ENCODE data around the gene HSPA12B. TPM values are rescaled to one million over a fixed set of nuclear protein-coding genes. Genes with fewer than 3 reads are reported as not detected.

Gene HSPA12B
- total and polyA plus RNA-seq, 2 of the 13 experiments (the other 11 are each of a cell fraction or from before 2014, with no cell fraction given) = 0.01 TPM; not detected in 1

GRCh38 chr20:3795511-3796468 lies 63.3 kb downstream of the HSPA12B start, which contains the start of gene CDC25B:
TSS of gene CDC25B (plus strand) at chr20:3796310. CDS start at chr20:3796532, 222 bp downstream.
- ATAC-seq (peak; percentile 89), DNase-seq (ENCODE audit: low spot score) (peak; percentile 91), FAIRE-seq (peak; percentile 49)
- ChIA-PET POLR2A (interaction anchor here (0.7 to 3.1 kb wide), 7 partner anchors 9 to 905 kb away, joined by 3 to 31 read pairs (median 5); partner anchors contain the start of genes ADISSP, AP5S1, CENPB and SPEF1), CTCF (ENCODE audit: low intra/inter-chr PET ratio, low total read pairs) (interaction anchor here (1.4 kb wide), 2 partner anchors 9 to 22 kb away, joined by 3 read pairs; no protein-coding TSS in a partner anchor)
- Histone ChIP-seq H2AFZ (ENCODE audit: low read length) (peak within 1 kb of the TSS; percentile 85), H3K79me2 (ENCODE audit: insufficient read depth, low read length) (peaks cover 20% of the 10 kb centered on the region), H3K36me3 (replicated peaks in 1 of 2; ENCODE audit: control insufficient read depth in 1 of 2, insufficient read depth in 2 of 2, low read length in 2 of 2) (peaks cover 6 to 12% of the 10 kb centered on the region in 2 experiments; a peak in 4 of 5 replicates), H3K27me3 (ENCODE audit: control insufficient read depth in 1 of 2, insufficient read depth in 2 of 2, low read length in 2 of 2) (no peaks in the 10 kb centered on the region; a peak in 1 of 5 replicates), H3K27ac (ENCODE audit: extremely low read length, insufficient read depth, low read length) (peak within 1 kb of the TSS; percentile 66), H3K9me3 (ENCODE audit: low read length) (no peaks in the 10 kb centered on the region), H3K4me3 (replicated peaks in 1 of 3; ENCODE audit: insufficient read depth in 1 of 3, low read depth in 2 of 3, low read length in 3 of 3) (peak within 1 kb of the TSS; percentile 76 to 88 (median 85)), H4K20me1 (ENCODE audit: insufficient read depth, low read length) (no peaks in the 10 kb centered on the region), H3K9ac (ENCODE audit: insufficient read depth, low read depth, low read length) (peak within 1 kb of the TSS; percentile 77), H3K4me2 (ENCODE audit: low read depth, low read length) (peak within 1 kb of the TSS; percentile 97), H3K4me1 (ENCODE audit: insufficient read depth, low read length) (peaks cover 45% of the 10 kb centered on the region)
- intact Hi-C loops (cut with micrococcal nuclease; ENCODE audit: unreplicated experiment) = no loop called here
- WGBS (ENCODE audit: low lambda C conversion rate) = 43% methylated on average over 59 of the region's 69 CpGs
- BruUV-seq (replicated peaks) = TSS peak; percentile 89
- in situ Hi-C loops (cut with HindIII; ENCODE audit: extremely low pct_ligation_motif_present, low pct_unique_long_range_greater_than_20kb) = no loop called here
- TF ChIP-seq ZKSCAN5 (CRISPR knock-in tag; IDR thresholded peaks at IDR 0.05) (no peak), ZNF607 (CRISPR knock-in tag; IDR thresholded peaks at IDR 0.05; ENCODE audit: borderline replicate concordance) (peak; percentile 22; the same call in 1 of the 2 replicates), MEF2D (CRISPR knock-in tag; IDR thresholded peaks at IDR 0.05) (0 out of 2 replicates have a peak, but pooled peaks have one; percentile 47), ZNF329 (CRISPR knock-in tag; IDR thresholded peaks at IDR 0.05; ENCODE audit: low read depth) (no peak), ZFX (CRISPR knock-in tag; IDR thresholded peaks at IDR 0.05; ENCODE audit: low read depth) (peak; percentile 85), ISL2 (CRISPR knock-in tag; IDR thresholded peaks at IDR 0.05) (peak; percentile 21; the same call in 1 of the 2 replicates), HBP1 (CRISPR knock-in tag; IDR thresholded peaks at IDR 0.05; ENCODE audit: low read depth) (no peak; the same call in 1 of the 2 replicates), USF2 (IDR thresholded peaks at IDR 0.05; ENCODE audit: low read depth, low read length) (no peak), USF2 (CRISPR knock-in tag; IDR thresholded peaks at IDR 0.05; ENCODE audit: borderline replicate concordance) (0 out of 2 replicates have a peak, but pooled peaks have one; percentile 20), PBX2 (CRISPR knock-in tag; IDR thresholded peaks at IDR 0.05) (no peak), NCOR1 (IDR thresholded peaks at IDR 0.05; ENCODE audit: borderline replicate concordance, low read length) (peak; percentile 66; the same call in 1 of the 2 replicates), KLF13 (CRISPR knock-in tag; IDR thresholded peaks at IDR 0.05) (no peak), DMAP1 (CRISPR knock-in tag; IDR thresholded peaks at IDR 0.05) (peak; percentile 62; the same call in 1 of the 2 replicates)
- TF ChIP-seq, protein P1, sequence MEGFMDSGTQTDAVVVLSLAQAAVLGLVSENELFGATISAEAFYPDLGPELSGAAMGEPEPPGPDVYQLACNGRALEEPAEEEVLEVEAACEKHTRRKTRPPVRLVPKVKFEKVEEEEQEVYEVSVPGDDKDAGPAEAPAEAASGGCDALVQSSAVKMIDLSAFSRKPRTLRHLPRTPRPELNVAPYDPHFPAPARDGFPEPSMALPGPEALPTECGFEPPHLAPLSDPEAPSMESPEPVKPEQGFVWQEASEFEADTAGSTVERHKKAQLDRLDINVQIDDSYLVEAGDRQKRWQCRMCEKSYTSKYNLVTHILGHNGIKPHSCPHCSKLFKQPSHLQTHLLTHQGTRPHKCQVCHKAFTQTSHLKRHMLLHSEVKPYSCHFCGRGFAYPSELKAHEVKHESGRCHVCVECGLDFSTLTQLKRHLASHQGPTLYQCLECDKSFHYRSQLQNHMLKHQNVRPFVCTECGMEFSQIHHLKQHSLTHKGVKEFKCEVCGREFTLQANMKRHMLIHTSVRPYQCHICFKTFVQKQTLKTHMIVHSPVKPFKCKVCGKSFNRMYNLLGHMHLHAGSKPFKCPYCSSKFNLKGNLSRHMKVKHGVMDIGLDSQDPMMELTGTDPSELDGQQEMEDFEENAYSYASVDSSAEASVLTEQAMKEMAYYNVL (CRISPR knock-in tag; IDR thresholded peaks at IDR 0.05; ENCODE audit: borderline replicate concordance) = no peak
- TF ChIP-seq, protein P2, sequence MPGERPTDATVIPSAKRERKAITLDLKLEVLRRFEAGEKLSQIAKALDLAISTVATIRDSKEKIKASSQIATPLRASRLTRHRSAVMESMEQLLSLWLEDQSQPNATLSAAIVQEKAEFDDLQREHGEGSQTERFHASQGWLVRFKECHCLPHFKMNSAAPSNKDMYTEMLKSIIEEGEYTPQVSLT (CRISPR knock-in tag; IDR thresholded peaks at IDR 0.05; ENCODE audit: borderline replicate concordance, low read depth) = no peak

Data from HepG2 (cell line).